Peyer's patch (tissue), 4 donors: Measurements from ENCODE around the gene CREB3L4. TPM values are rescaled to one million over a fixed set of nuclear protein-coding genes. Genes with fewer than 3 reads are reported as not detected.

Source experiments
- DNase-seq, 3 donors: peaks; one replicate each; pipeline ENCODE4 v3.0.0-alpha.2; 2017 to 2019
- H3K27ac ChIP-seq, 4 donors: fragments of 200-600 bp; sonication (generic); one replicate each; pipeline ENCODE4 v1.5.1; 2016 to 2019
- H3K27me3 ChIP-seq, 2 donors: fragments of 200-600 bp; sonication (generic); one replicate each; pipeline ENCODE4 v1.5.1; 2019
- H3K36me3 ChIP-seq, 3 donors: fragments of 200-600 bp; sonication (generic); one replicate each; pipeline ENCODE4 v1.5.1; 2016 to 2019
- H3K4me1 ChIP-seq, 4 donors: fragments of 200-600 bp; sonication (generic); one replicate each; pipeline ENCODE4 v1.5.1; 2016 to 2019
- H3K4me3 ChIP-seq, 4 donors: fragments of 200-600 bp; sonication (generic); 1 replicate in 3 of 4; 2 replicates in 1 of 4; pipeline ENCODE4 v1.5.1; 2016 to 2019; ENCODE audit warnings: mild to moderate bottlenecking in 1 of 4
- H3K9me3 ChIP-seq, 4 donors: fragments of 200-600 bp; sonication (generic); one replicate each; pipeline ENCODE4 v1.5.1; 2016 to 2019; ENCODE audit warnings: mild to moderate bottlenecking in 1 of 4
- POLR2A ChIP-seq, 2 donors: fragments of 450-650 bp; IDR thresholded peaks; one replicate each; pipeline ENCODE4 v1.5.1; 2017; ENCODE audit warnings: antibody characterized with exemption in 2 of 2, mild to moderate bottlenecking in 2 of 2, moderate library complexity in 2 of 2
- small RNA-seq, 2 donors: library from RNA; depleted of rRNA; stranded (forward); fragments of <200 nt; gene quantifications; one replicate each; pipeline ENCODE3, GENCODE V24; 2016
- total RNA-seq, 4 donors: library from RNA; depleted of rRNA; stranded (reverse); fragments of >200 nt; gene quantifications; one replicate each; pipeline ENCODE4 v1.1.0, GENCODE V29; 2016
- TF ChIP-seq, protein P1 (sequence below), 6 experiments: fragments of 450-650 bp in 4 of 6; fragments of 200-600 bp in 2 of 6; sonication (generic) in 1 of 6; IDR thresholded peaks; one replicate each; pipeline ENCODE4 v1.5.1; 2017 to 2019; ENCODE audit warnings: antibody characterized with exemption in 6 of 6, mild to moderate bottlenecking in 3 of 6, moderate library complexity in 1 of 6

The CREB3L4 gene
- total RNA-seq, 4 donors from 2014 or later, result 14.5 to 21.6 (median 16.6) TPM

DNA sequence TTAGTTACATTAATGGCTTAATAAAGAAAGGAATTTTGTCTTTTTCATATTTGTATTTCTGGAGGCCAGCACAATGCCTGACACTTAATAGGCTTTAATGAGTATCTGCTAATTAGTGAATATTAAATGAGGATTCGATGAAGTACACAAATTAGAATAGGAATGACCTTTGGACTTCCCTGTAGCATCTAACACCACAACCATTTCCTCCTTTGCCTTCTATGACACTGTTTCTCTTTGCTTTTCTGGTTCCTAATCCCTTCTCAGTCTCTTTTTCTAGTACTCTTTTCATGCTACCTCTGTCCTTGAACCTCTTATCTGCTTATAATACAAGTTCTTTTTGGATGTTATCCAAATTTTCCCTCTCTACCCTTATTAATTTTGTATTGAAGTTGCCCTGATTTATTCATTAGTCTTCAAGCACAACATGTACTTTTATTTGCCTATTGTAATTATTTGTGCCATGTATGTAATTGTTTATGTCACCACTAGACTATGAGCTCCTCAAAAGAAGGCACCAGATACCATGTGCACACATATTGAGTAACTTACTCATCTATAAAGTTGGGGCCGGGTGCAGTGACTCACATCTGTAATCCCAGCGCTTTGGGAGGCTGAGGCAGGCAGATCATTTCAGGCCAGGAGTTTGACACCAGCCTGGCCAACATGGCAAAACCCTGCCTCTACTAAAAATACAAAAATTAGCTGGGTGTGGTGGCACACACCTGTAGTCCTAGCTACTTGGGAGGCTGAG is 46.6 kb downstream of the CREB3L4 start:
- no peak for DNase-seq
- Histone ChIP-seq H3K4me1 (no peaks in the 10 kb centered on the region), H3K4me3 (no peak overlapping the region), H3K9me3 (no peaks in the 10 kb centered on the region), H3K27me3 (no peaks in the 10 kb centered on the region), H3K27ac (no peak overlapping the region), H3K36me3 (no peaks in the 10 kb centered on the region)
- TF ChIP-seq POLR2A (IDR thresholded peaks at IDR 0.05), result no peak
- TF ChIP-seq, protein P1, sequence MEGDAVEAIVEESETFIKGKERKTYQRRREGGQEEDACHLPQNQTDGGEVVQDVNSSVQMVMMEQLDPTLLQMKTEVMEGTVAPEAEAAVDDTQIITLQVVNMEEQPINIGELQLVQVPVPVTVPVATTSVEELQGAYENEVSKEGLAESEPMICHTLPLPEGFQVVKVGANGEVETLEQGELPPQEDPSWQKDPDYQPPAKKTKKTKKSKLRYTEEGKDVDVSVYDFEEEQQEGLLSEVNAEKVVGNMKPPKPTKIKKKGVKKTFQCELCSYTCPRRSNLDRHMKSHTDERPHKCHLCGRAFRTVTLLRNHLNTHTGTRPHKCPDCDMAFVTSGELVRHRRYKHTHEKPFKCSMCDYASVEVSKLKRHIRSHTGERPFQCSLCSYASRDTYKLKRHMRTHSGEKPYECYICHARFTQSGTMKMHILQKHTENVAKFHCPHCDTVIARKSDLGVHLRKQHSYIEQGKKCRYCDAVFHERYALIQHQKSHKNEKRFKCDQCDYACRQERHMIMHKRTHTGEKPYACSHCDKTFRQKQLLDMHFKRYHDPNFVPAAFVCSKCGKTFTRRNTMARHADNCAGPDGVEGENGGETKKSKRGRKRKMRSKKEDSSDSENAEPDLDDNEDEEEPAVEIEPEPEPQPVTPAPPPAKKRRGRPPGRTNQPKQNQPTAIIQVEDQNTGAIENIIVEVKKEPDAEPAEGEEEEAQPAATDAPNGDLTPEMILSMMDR (IDR thresholded peaks at IDR 0.05), result no peak

DNA sequence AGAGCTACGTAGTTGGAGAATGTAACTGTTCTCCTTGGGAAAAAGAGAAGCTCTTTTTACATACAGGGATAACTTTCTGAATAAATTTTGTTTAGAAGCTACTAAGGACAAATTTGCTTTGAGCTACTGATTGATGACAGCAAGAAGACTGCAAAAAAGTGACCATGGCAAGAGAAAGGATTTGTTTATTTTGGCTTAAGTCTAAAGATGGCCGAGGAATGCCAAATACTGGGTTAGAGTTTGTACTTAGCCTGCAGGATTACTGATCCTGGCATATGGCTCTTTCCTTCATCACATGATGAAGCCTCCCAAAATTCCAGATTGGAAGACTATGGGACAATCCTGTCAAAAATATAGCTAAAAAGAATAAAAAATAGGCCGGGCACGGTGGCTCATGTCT is 51.6 kb downstream of the CREB3L4 start:
- no peak for DNase-seq
- TF ChIP-seq POLR2A (IDR thresholded peaks at IDR 0.05), result no peak
- TF ChIP-seq, protein P1 (IDR thresholded peaks at IDR 0.05), result no peak
- no peak overlapping the region for H3K27ac ChIP-seq
- no peaks in the 10 kb centered on the region for H3K9me3 ChIP-seq
- H3K4me3 ChIP-seq, result no peak overlapping the region
- no peaks in the 10 kb centered on the region for H3K27me3 ChIP-seq
- no peaks in the 10 kb centered on the region for H3K4me1 ChIP-seq
- H3K36me3 ChIP-seq, result no peaks in the 10 kb centered on the region

DNA sequence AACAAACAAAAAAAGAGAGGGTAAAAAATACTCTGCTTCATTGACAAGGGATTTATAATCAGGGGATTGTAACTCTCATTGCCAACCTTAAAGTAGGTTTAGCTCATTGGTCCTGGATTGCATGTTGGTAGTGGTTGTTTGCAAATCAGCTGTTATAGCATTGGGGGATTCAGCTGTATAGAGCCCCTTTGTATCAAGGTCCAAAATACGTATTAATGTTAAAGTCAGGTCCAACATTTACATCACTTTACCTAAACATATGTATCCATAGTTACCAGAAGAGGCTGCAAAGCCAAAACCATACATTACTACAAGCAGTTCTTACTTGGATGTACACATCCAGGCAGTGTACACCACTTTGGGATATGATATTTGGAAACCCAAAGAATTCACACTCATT is 52.2 kb downstream of the CREB3L4 start:
- H3K27ac ChIP-seq, result no peak overlapping the region
- no peak for DNase-seq
- no peaks in the 10 kb centered on the region for H3K4me1 ChIP-seq
- no peak overlapping the region for H3K4me3 ChIP-seq
- TF ChIP-seq, protein P1 (IDR thresholded peaks at IDR 0.05), result no peak
- TF ChIP-seq POLR2A (IDR thresholded peaks at IDR 0.05), result no peak
- H3K9me3 ChIP-seq, result no peaks in the 10 kb centered on the region
- H3K36me3 ChIP-seq, result no peaks in the 10 kb centered on the region
- H3K27me3 ChIP-seq, result no peaks in the 10 kb centered on the region

Small RNAs within 50 kb of the gene (small RNA-seq; reads per million reads assigned to genes)
- gene MIR6737, result 0 reads per million in 2 donors

Other genes starting within 250 kb of the CREB3L4 start
- 10 to 100 TPM; 24.3 to 75.1 (median 42.4) TPM for gene INTS3, start 239.9 kb upstream of the CREB3L4 start, total RNA-seq
- 100 to 1,000 TPM in 1 of 4 donors, 10 to 100 TPM in 3; 12.3 to 124 (median 22.0) TPM for gene SLC27A3, start 192.5 kb upstream of the CREB3L4 start, total RNA-seq
- gene GATAD2B, start 44.9 kb upstream of the CREB3L4 start, total RNA-seq, result 10 to 100 TPM; 22.3 to 65.2 (median 24.7) TPM
- 100 to 1,000 TPM in 2 of 4 donors, 10 to 100 TPM in 2; 48.2 to 130 (median 91.6) TPM for gene DENND4B, start 21.2 kb upstream of the CREB3L4 start, total RNA-seq
- gene CRTC2, start 9.3 kb upstream of the CREB3L4 start, total RNA-seq, result 10 to 100 TPM; 20.0 to 42.1 (median 32.4) TPM
- gene SLC39A1, start 4.4 kb upstream of the CREB3L4 start, total RNA-seq, result 10 to 100 TPM; 20.6 to 73.0 (median 60.1) TPM
- 100 to 1,000 TPM; 172 to 321 (median 193) TPM for gene JTB, start 9.8 kb downstream of the CREB3L4 start, total RNA-seq
- gene RAB13, start 18.4 kb downstream of the CREB3L4 start, total RNA-seq, result 10 to 100 TPM; 15.1 to 51.2 (median 15.8) TPM
- 1,000 to 10,000 TPM in 1 of 4 donors, 100 to 1,000 TPM in 3; 660 to 1,996 (median 833) TPM for gene RPS27, start 22.9 kb downstream of the CREB3L4 start, total RNA-seq
- gene NUP210L, start 187.2 kb downstream of the CREB3L4 start, total RNA-seq, result under 1 TPM in 1 of 4 donors, not detected in 3; 0.18 TPM
- gene TPM3, start 224.2 kb downstream of the CREB3L4 start, total RNA-seq, result 100 to 1,000 TPM; 200 to 451 (median 280) TPM
- not detected for gene CFAP141, start 238.4 kb downstream of the CREB3L4 start, total RNA-seq